H9 (cell line): ENCODE data around the gene PRICKLE1. TPM values are rescaled to one million over a fixed set of nuclear protein-coding genes. Genes with fewer than 3 reads are reported as not detected.

ENCODE experiments used
- DNase-seq: peaks from one replicate; pipeline ENCODE4 v3.0.0-alpha.2; 2017
- H2AFZ ChIP-seq: one replicate; pipeline ENCODE4 v1.6.1; 2013; ENCODE audit warnings: mild to moderate bottlenecking, low read length, control low read depth, moderate library complexity
- H2AK5ac ChIP-seq: 2 replicates; pipeline ENCODE4 v1.6.1; 2013; ENCODE audit warnings: low read length, control low read depth, mixed read lengths; ENCODE audit not compliant: insufficient read length
- H2BK120ac ChIP-seq: one replicate; pipeline ENCODE4 v1.6.1; 2013; ENCODE audit warnings: low read depth, mild to moderate bottlenecking, low read length, control low read depth, inconsistent platforms; ENCODE audit not compliant: poor library complexity, severe bottlenecking
- H2BK12ac ChIP-seq: 2 replicates; pipeline ENCODE4 v1.6.1; 2013; ENCODE audit warnings: low read length, control low read depth, mixed read lengths, low read depth; ENCODE audit not compliant: insufficient read length
- H2BK15ac ChIP-seq: 2 replicates; pipeline ENCODE4 v1.6.1; 2013; ENCODE audit warnings: low read depth, low read length, control low read depth
- H2BK20ac ChIP-seq: one replicate; pipeline ENCODE4 v1.6.1; 2013; ENCODE audit warnings: low read depth, mild to moderate bottlenecking, low read length, control low read depth, inconsistent platforms; ENCODE audit not compliant: poor library complexity, severe bottlenecking
- H2BK5ac ChIP-seq: 2 replicates; pipeline ENCODE4 v1.6.1; 2013; ENCODE audit warnings: low read length, control low read depth, mixed read lengths; ENCODE audit not compliant: insufficient read length
- H3K14ac ChIP-seq: 2 replicates; pipeline ENCODE4 v1.6.1; 2013; ENCODE audit warnings: low read length, control low read depth; ENCODE audit not compliant: insufficient read depth
- H3K18ac ChIP-seq: 2 replicates; pipeline ENCODE4 v1.6.1; 2013; ENCODE audit warnings: low read depth, mild to moderate bottlenecking, mixed read lengths, low read length, control low read depth; ENCODE audit not compliant: insufficient read length
- H3K23ac ChIP-seq: 2 replicates; pipeline ENCODE4 v1.6.1; 2013; ENCODE audit warnings: low read length, control low read depth, mixed read lengths, low read depth; ENCODE audit not compliant: insufficient read length
- H3K23me2 ChIP-seq: 2 replicates; pipeline ENCODE4 v1.6.1; 2013; ENCODE audit warnings: low read depth, mild to moderate bottlenecking, mixed read lengths, low read length, control low read depth; ENCODE audit not compliant: insufficient read length, poor library complexity, severe bottlenecking
- H3K27ac ChIP-seq: 2 replicates; pipeline ENCODE4 v1.5.1; 2013; ENCODE audit warnings: low read length, control low read depth, mixed read lengths, low read depth; ENCODE audit not compliant: insufficient read length
- H3K27me3 ChIP-seq: 2 replicates; pipeline ENCODE4 v1.6.1; 2013; ENCODE audit warnings: low read length, control low read depth, inconsistent platforms; ENCODE audit not compliant: insufficient read depth
- H3K4ac ChIP-seq: 2 replicates; pipeline ENCODE4 v1.6.1; 2013; ENCODE audit warnings: low read depth, mild to moderate bottlenecking, control low read depth, inconsistent platforms, low read length, moderate library complexity
- H3K4me1 ChIP-seq: 2 replicates; pipeline ENCODE4 v1.6.1; 2013; ENCODE audit warnings: low read length, control low read depth, inconsistent platforms; ENCODE audit not compliant: insufficient read depth
- H3K4me2 ChIP-seq: 2 replicates; pipeline ENCODE4 v1.6.1; 2013; ENCODE audit warnings: low read length, control low read depth, mixed read lengths; ENCODE audit not compliant: insufficient read length, insufficient read depth
- H3K56ac ChIP-seq: 2 replicates; pipeline ENCODE4 v1.6.1; 2013; ENCODE audit warnings: low read depth, mild to moderate bottlenecking, mixed read lengths, low read length, control low read depth; ENCODE audit not compliant: insufficient read length
- H3K79me1 ChIP-seq: 2 replicates; pipeline ENCODE4 v1.6.1; 2013; ENCODE audit warnings: low read depth, mild to moderate bottlenecking, moderate library complexity, low read length, control low read depth, inconsistent platforms; ENCODE audit not compliant: insufficient read depth, poor library complexity, severe bottlenecking
- H3K79me2 ChIP-seq: 2 replicates; pipeline ENCODE4 v1.6.1; 2013; ENCODE audit warnings: low read length, control low read depth, inconsistent platforms; ENCODE audit not compliant: insufficient read depth
- H3K9ac ChIP-seq: 2 replicates; pipeline ENCODE4 v1.6.1; 2013; ENCODE audit warnings: low read length, control low read depth, mixed read lengths; ENCODE audit not compliant: insufficient read length; ENCODE audit errors: extremely low read depth
- H3K9me3 ChIP-seq: one replicate; pipeline ENCODE4 v1.6.1; 2013; ENCODE audit warnings: low read depth, low read length, inconsistent platforms; ENCODE audit not compliant: control insufficient read depth
- H3T11ph ChIP-seq: one replicate; pipeline ENCODE4 v1.6.1; 2013; ENCODE audit warnings: mild to moderate bottlenecking, low read length, control low read depth, inconsistent platforms
- H4K20me1 ChIP-seq: one replicate; pipeline ENCODE4 v1.6.1; 2013; ENCODE audit not compliant: control insufficient read depth, insufficient read length, insufficient read depth
- H4K5ac ChIP-seq: 2 replicates; pipeline ENCODE4 v1.6.1; 2013; ENCODE audit warnings: low read depth, mild to moderate bottlenecking, mixed read lengths, low read length, control low read depth; ENCODE audit not compliant: insufficient read length
- H4K8ac ChIP-seq: replicated peaks from 2 replicates; pipeline ENCODE4 v1.6.1; 2013; ENCODE audit warnings: low read length, control low read depth, mixed read lengths, low read depth; ENCODE audit not compliant: insufficient read length
- H4K91ac ChIP-seq: 2 replicates; pipeline ENCODE4 v1.6.1; 2013; ENCODE audit warnings: low read depth, mild to moderate bottlenecking, moderate library complexity, mixed read lengths, low read length, control low read depth; ENCODE audit not compliant: insufficient read length
- H3K27ac Mint-ChIP-seq, 3 experiments: 2 replicates in 2 of 3; 3 replicates in 1 of 3; pipeline ENCODE4 v1.8.0; 2020 to 2021; ENCODE audit warnings: mixed read lengths in 3 of 3, mild to moderate bottlenecking in 1 of 3, moderate library complexity in 1 of 3
- H3K27me3 Mint-ChIP-seq: 2 replicates; pipeline ENCODE4 v1.8.0; 2021; ENCODE audit warnings: low read depth, mild to moderate bottlenecking, moderate library complexity, mixed read lengths
- H3K36me3 Mint-ChIP-seq, 3 experiments: 2 replicates in 2 of 3; 3 replicates in 1 of 3; pipeline ENCODE4 v1.8.0; 2020 to 2021; ENCODE audit warnings: low read depth in 3 of 3, mixed read lengths in 3 of 3; ENCODE audit not compliant: insufficient read depth in 1 of 3
- H3K4me1 Mint-ChIP-seq, 2 experiments: 2 replicates each; pipeline ENCODE4 v1.8.0; 2020; ENCODE audit warnings: mixed read lengths in 2 of 2
- H3K4me3 Mint-ChIP-seq, 2 experiments: 2 replicates in 1 of 2; 3 replicates in 1 of 2; pipeline ENCODE4 v1.8.0; 2020 to 2021; ENCODE audit warnings: mild to moderate bottlenecking in 2 of 2, mixed read lengths in 2 of 2, moderate library complexity in 1 of 2
- H3K9me3 Mint-ChIP-seq, 2 experiments: 2 replicates in 1 of 2; 3 replicates in 1 of 2; pipeline ENCODE4 v1.8.0; 2020; ENCODE audit warnings: mild to moderate bottlenecking in 2 of 2, mixed read lengths in 2 of 2, moderate library complexity in 1 of 2
- CTCF ChIP-seq: fragments of 200-600 bp; sonication (generic); conservative IDR thresholded peaks from 3 replicates; pipeline ENCODE4 v1.8.0; 2021; ENCODE audit warnings: antibody characterized with exemption, mild to moderate bottlenecking
- WGBS: extraction: QIAGEN DNeasy Blood & Tissue Kit; methylation state at CpG from one replicate; pipeline ENCODE4 v1.1.7; 2013; ENCODE audit warnings: missing lambda C conversion rate, low lambda C conversion rate, mixed read lengths; ENCODE audit not compliant: insufficient read length; ENCODE audit errors: extremely low coverage; 5-methylcytosine and 5-hydroxymethylcytosine counted together
- total RNA-seq: library from RNA; stranded (reverse); gene quantifications from 2 replicates; pipeline ENCODE4 v1.2.1, GENCODE V29; 2021

PRICKLE1 gene
- total RNA-seq, 1 experiment from 2014 or later = 20.5 TPM

GRCh38 chr12:42609605-42610004 is 20.1 kb upstream of the PRICKLE1 start:
- no peaks in the 10 kb centered on the region for H3K36me3 Mint-ChIP-seq
- DNase-seq = no peak
- peaks cover 3% of the 10 kb centered on the region for H3K27me3 Mint-ChIP-seq
- Histone ChIP-seq H2BK12ac (no peak overlapping the region), H3K27ac (no peak overlapping the region), H3K18ac (no peak overlapping the region), H4K91ac (no peak overlapping the region), H2BK20ac (no peak overlapping the region), H3K79me2 (no peaks in the 10 kb centered on the region), H2AFZ (no peak overlapping the region), H3T11ph (no peak overlapping the region), H4K8ac (no peak overlapping the region), H3K9ac (no peak overlapping the region), H2BK5ac (no peak overlapping the region), H3K56ac (no peak overlapping the region), H2BK120ac (no peak overlapping the region), H3K23ac (no peak overlapping the region), H3K4me2 (no peak overlapping the region), H4K5ac (no peak overlapping the region), H2BK15ac (no peak overlapping the region), H3K79me1 (no peaks in the 10 kb centered on the region), H3K14ac (no peak overlapping the region), H3K23me2 (no peaks in the 10 kb centered on the region), H3K4me1 (no peaks in the 10 kb centered on the region), H4K20me1 (no peaks in the 10 kb centered on the region), H3K27me3 (no peaks in the 10 kb centered on the region), H3K9me3 (no peaks in the 10 kb centered on the region), H2AK5ac (no peak overlapping the region), H3K4ac (no peak overlapping the region)
- TF ChIP-seq CTCF = no peak
- peaks cover 11 to 17% of the 10 kb centered on the region in 2 experiments for H3K4me1 Mint-ChIP-seq
- H3K4me3 Mint-ChIP-seq = no peak overlapping the region
- no CpG with 5 or more reads among the region's 8 CpGs for WGBS
- no peaks in the 10 kb centered on the region for H3K9me3 Mint-ChIP-seq
- H3K27ac Mint-ChIP-seq = peak overlapping the region in 1 of 3 experiments; percentile 83; a peak in 1 of 7 replicates
